Aorta (tissue), 5 donors: ENCODE measurements around the gene MAGEB3. TPM values are rescaled to one million over a fixed set of nuclear protein-coding genes. Genes with fewer than 3 reads are reported as not detected.
"Not testable (repeated sequence)": the region's sequence is repeated elsewhere in the genome, so short reads cannot be mapped to it uniquely, and the experiment has no call there.

Experiments
- ATAC-seq: fragments of 200-7000 bp; cut with Tn5 transposase; one replicate; pipeline ENCODE4 v1.9.1; 2022; ENCODE audit warnings: moderate library complexity; ENCODE audit not compliant: low FRiP score
- DNase-seq, 2 donors: peaks; one replicate each; pipeline ENCODE4 v3.0.0-alpha.2; 2020
- H3K27ac ChIP-seq, 2 donors: one replicate each; pipeline ENCODE4 v1.5.1; 2013; ENCODE audit warnings: low read length in 2 of 2, mild to moderate bottlenecking in 2 of 2, moderate library complexity in 2 of 2, control low read depth in 1 of 2, inconsistent platforms in 1 of 2, low read depth in 1 of 2
- H3K27me3 ChIP-seq, 2 donors: one replicate each; pipeline ENCODE4 v1.6.1; 2013; ENCODE audit warnings: control low read depth in 1 of 2, low read length in 1 of 2, mild to moderate bottlenecking in 1 of 2, moderate library complexity in 1 of 2; ENCODE audit not compliant: insufficient read depth in 2 of 2, control insufficient read depth in 1 of 2
- H3K36me3 ChIP-seq, 2 donors: one replicate each; pipeline ENCODE4 v1.6.1; 2013; ENCODE audit warnings: control low read depth in 1 of 2, low read length in 1 of 2, mild to moderate bottlenecking in 1 of 2; ENCODE audit not compliant: insufficient read depth in 2 of 2, control insufficient read depth in 1 of 2
- H3K4me1 ChIP-seq, 2 donors: one replicate each; pipeline ENCODE4 v1.6.1; 2013; ENCODE audit warnings: low read length in 2 of 2, control low read depth in 1 of 2, mild to moderate bottlenecking in 1 of 2, moderate library complexity in 1 of 2; ENCODE audit not compliant: insufficient read depth in 2 of 2, control insufficient read depth in 1 of 2
- H3K4me3 ChIP-seq, 2 donors: one replicate each; pipeline ENCODE4 v1.5.1; 2013; ENCODE audit warnings: low read length in 2 of 2, control low read depth in 1 of 2, mild to moderate bottlenecking in 1 of 2
- H3K9me3 ChIP-seq: one replicate; pipeline ENCODE4 v1.6.1; 2013; ENCODE audit warnings: mild to moderate bottlenecking, low read length; ENCODE audit not compliant: control insufficient read depth
- WGBS, 2 donors: extraction: QIAGEN DNeasy Blood & Tissue Kit; methylation state at CpG; one replicate each; pipeline ENCODE4 v1.1.7; 2013; 5-methylcytosine and 5-hydroxymethylcytosine counted together
- intact Hi-C, 2 donors: fragments of 100-400 bp; cut with DNase I; formaldehyde crosslinking; loops; one replicate each; pipeline versions ENCODE4 v1.14.2 to v1.15.0; 2022
- long read RNA-seq, 2 donors: library from polyadenylated mRNA; unstranded; transcript quantifications; one replicate each; pipeline ENCODE4 v2.0.0, GENCODE V29; 2020 to 2021
- polyA plus RNA-seq, 2 donors: library from polyadenylated mRNA; stranded (reverse); fragments of 200-250 nt; gene quantifications; one replicate each; pipeline ENCODE4 v1.2.3, GENCODE V29; 2013
- total RNA-seq, 2 donors: library from RNA; stranded (reverse); fragmentation: NEBNext Ultra II Directional; extraction: Animal tissue kit (Norgen Biotek cat#: 25700); gene quantifications; one replicate each; pipeline ENCODE4 v1.2.1, GENCODE V29; 2021
- donor health status: healthy with polysubstance abuse.
- donor health status: Bipolar disorder and iron deficiency.
- donor health status: DM: no; HTN: no; CAD: no.
- donor health status: DM: no; HTN: no; CAD: no.
- donor health status: DM: yes; HTN: yes; CAD: no.

The MAGEB3 gene
- total RNA-seq: not detected
- not detected for polyA plus RNA-seq
- long read RNA-seq, donor 1: 0 reads
- long read RNA-seq, donor 2: 0 reads

DNA sequence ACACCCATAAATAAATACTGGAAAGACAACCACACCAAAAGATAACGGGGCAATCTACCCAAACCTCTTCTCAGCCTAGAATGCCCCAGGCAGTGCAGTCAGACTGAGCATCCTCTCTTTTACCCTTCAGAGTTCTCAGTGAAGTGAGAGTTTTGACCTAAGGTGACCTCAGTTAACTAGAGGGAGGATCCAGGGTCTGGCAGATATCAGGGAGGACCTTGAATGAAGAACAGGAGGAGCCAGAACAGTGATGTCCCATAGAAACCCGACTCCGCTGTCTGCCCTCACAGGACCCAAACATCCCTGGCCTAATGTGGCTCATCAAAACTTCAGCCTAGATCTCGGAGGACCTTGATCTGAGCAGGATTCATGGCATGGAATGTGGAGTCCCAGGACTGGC lies at the start of gene MAGEB3:
Gene MAGEB3, plus strand, starts transcription at position 263 of the 400 bp plus-strand sequence. CDS start 5,268 bp downstream, outside the sequence.
- H3K36me3 ChIP-seq: no peaks in the 10 kb centered on the region
- H3K4me3 ChIP-seq: no peak within 1 kb of the TSS
- 75 to 86% methylated on average over 4 of the region's 4 CpGs for WGBS, 2 donors
- no peaks in the 10 kb centered on the region for H3K9me3 ChIP-seq
- intact Hi-C loops: no loop called here
- DNase-seq (no peak), ATAC-seq (no peak)
- no peaks in the 10 kb centered on the region for H3K27me3 ChIP-seq
- no peak within 1 kb of the TSS for H3K27ac ChIP-seq
- H3K4me1 ChIP-seq: no peaks in the 10 kb centered on the region

DNA sequence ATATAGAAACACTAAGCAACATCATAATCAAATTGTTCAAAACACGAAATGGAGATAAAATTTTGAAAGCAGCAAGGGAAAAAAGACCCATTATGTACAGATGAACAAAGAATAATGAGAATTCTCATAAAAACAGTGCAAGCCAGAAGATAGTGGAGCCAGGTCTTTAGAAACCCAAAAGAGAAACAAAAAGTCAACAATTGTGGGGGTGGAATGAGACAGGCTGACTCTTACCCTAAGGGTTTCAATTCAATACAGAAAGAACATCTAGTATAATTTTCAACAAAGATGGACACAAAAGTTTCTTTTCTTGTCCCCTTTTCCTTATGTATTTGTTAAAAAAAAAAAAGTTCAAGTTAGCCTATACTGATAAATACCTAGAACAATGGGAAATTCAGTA lies 49.1 kb upstream of the MAGEB3 start:
- Histone ChIP-seq H3K36me3 (no peaks in the 10 kb centered on the region), H3K4me3 (no peak overlapping the region), H3K27me3 (no peaks in the 10 kb centered on the region), H3K9me3 (no peaks in the 10 kb centered on the region), H3K27ac (no peak overlapping the region), H3K4me1 (peaks cover 0 to 1% of the 10 kb centered on the region in 2 donors)
- no peak for DNase-seq
- no peak for ATAC-seq
- intact Hi-C loops: no loop called here
- 7% methylated on average over 1 of the region's 1 CpG for WGBS, 2 donors

DNA sequence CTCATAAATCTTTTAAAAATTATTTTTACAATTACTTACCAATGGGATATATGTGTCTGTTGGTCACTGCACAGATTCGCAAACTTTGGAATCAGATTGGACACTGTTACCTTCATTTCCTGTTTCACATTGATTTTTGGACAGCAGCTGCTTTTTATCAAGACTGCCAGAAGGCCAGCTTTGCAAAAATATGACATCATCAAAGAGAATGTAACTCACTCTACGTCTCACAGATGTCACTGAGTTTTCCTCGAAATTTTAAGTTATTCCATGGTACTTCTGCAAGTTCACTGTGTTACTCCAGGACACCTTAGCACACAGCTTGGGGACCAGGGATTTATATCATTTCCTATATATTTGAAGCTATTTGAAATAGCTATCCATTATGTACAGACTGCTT lies 46.9 kb upstream of the MAGEB3 start:
- no peaks in the 10 kb centered on the region for H3K9me3 ChIP-seq
- no peak overlapping the region for H3K4me3 ChIP-seq
- WGBS, 2 donors: 11 to 27% methylated on average over 3 of the region's 3 CpGs
- H3K27me3 ChIP-seq: no peaks in the 10 kb centered on the region
- H3K27ac ChIP-seq: no peak overlapping the region
- H3K36me3 ChIP-seq: no peaks in the 10 kb centered on the region
- peaks cover 0 to 1% of the 10 kb centered on the region in 2 donors for H3K4me1 ChIP-seq
- intact Hi-C loops: no loop called here
- no peak for DNase-seq
- no peak for ATAC-seq

- Histone ChIP-seq H3K27me3 (no peaks in the 10 kb centered on the region), H3K9me3 (no peaks in the 10 kb centered on the region), H3K4me1 (no peaks in the 10 kb centered on the region), H3K36me3 (no peaks in the 10 kb centered on the region), H3K27ac (no peak overlapping the region), H3K4me3 (no peak overlapping the region)
- DNase-seq (no peak), ATAC-seq (no peak)
- intact Hi-C loops: no loop called here
- 84 to 96% methylated on average over 2 of the region's 2 CpGs for WGBS, 2 donors
Measured at GRCh38 chrX:30190426-30190825, 40.0 kb upstream of the MAGEB3 start.

DNA sequence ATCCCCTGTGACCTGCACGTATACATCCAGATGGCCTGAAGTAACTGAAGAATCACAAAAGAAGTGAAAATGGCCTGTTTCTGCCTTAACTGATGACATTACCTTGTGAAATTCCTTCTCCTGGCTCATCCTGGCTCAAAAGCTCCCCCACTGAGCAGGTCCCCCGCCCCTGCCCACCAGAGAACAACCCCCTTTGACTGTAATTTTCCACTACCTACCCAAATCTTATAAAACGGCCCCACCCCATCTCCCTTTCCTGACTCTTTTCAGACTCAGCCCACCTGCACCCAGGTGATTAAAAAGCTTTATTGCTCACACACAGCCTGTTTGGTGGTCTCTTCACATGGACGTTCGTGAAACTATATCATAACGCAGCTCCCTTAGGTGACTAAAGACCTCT lies 36.5 kb upstream of the MAGEB3 start:
- ATAC-seq, H3K9me3 ChIP-seq, H3K4me3 ChIP-seq, H3K27me3 ChIP-seq, H3K4me1 ChIP-seq, DNase-seq, H3K27ac ChIP-seq, intact Hi-C loops, H3K36me3 ChIP-seq: not testable (repeated sequence)
- WGBS, 2 donors: 51 to 77% methylated on average over 6 of the region's 6 CpGs

DNA sequence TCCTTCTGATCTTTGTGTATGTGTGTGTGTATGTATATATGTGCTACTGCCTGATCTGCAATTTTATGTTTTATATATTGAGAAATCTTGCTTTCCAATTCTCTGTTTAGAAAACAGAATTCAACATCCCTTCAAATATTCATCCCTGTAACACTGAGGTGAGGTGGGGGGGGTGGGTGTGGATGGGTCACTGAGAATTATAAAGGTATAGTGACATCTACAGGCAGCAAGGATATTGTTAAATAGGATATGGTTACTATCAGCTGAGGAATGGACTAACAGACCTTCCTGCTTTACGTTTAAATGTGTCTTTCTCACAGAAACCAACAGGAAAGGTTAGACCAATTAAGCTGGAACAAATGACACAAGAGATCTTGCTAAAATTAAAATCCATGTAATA lies 34.1 kb upstream of the MAGEB3 start:
- H3K4me3 ChIP-seq: no peak overlapping the region
- no peaks in the 10 kb centered on the region for H3K9me3 ChIP-seq
- 17 to 33% methylated on average over 1 of the region's 1 CpG for WGBS, 2 donors
- no peaks in the 10 kb centered on the region for H3K36me3 ChIP-seq
- H3K27me3 ChIP-seq: no peaks in the 10 kb centered on the region
- ATAC-seq (no peak), DNase-seq (no peak)
- no peak overlapping the region for H3K27ac ChIP-seq
- intact Hi-C loops: no loop called here
- H3K4me1 ChIP-seq: no peaks in the 10 kb centered on the region

GRCh38 chrX:30212172-30212571 lies 18.3 kb upstream of the MAGEB3 start:
- H3K27ac ChIP-seq: no peak overlapping the region
- 85 to 94% methylated on average over 2 of the region's 2 CpGs for WGBS, 2 donors
- H3K4me1 ChIP-seq: no peaks in the 10 kb centered on the region
- no peaks in the 10 kb centered on the region for H3K27me3 ChIP-seq
- ATAC-seq: no peak
- intact Hi-C loops: no loop called here
- no peak overlapping the region for H3K4me3 ChIP-seq
- no peak for DNase-seq
- H3K9me3 ChIP-seq: no peaks in the 10 kb centered on the region
- H3K36me3 ChIP-seq: no peaks in the 10 kb centered on the region

DNA sequence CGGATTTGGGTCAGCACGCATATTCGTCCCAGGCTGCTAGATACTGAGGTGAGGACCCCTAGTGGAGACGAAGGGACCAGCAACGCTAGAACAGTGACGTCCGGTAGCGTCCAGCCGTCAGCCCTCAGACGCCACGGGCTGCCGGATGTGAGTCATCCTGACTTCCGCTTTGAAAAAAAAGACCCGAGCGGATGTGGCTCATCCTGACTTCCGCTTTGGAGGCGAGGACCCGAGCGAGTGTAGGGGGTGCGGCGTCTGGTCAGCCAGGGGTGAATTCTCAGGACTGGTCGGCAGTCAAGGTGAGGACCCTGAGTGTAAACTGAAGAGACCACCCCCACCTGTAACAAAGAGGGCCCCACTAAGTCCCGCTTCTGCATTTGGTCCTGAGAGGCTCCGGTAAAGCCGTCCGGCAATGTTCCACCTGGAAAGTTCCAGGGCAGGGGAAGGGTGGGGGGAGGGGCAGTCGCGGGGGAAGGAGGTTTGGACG lies 15.1 kb upstream of the MAGEB3 start, which contains the start of gene MAGEB2:
Gene MAGEB2, plus strand, starts transcription at position 207 of the 487 bp plus-strand sequence. CDS start 3,018 bp downstream, outside the sequence.
- Histone ChIP-seq H3K9me3 (no peaks in the 10 kb centered on the region), H3K27ac (no peak within 1 kb of the TSS), H3K4me1 (no peaks in the 10 kb centered on the region), H3K27me3 (no peaks in the 10 kb centered on the region), H3K36me3 (no peaks in the 10 kb centered on the region), H3K4me3 (no peak within 1 kb of the TSS)
- ATAC-seq: no peak
- WGBS, 2 donors: 80 to 97% methylated on average over 29 of the region's 29 CpGs
- DNase-seq: no peak
- intact Hi-C loops: no loop called here

DNA sequence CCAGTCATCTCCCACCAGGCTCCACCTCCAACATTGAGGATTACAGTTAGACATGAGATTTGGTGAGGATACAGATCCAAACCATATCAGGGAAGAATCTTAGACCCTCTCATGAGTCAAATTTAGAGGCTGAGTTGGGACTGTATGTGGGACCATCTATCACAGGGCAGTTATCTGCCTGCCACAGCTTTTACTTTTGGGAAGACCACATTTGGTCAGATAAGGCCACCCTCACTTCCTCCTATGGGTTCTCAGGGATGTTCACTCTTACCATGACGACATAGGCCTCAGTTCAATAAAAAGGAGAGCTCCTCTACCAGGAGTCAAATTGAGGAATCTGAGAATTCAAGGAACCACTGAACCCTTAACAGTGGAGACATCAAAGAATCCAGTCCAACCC lies 13.0 kb upstream of the MAGEB3 start:
- intact Hi-C loops: no loop called here
- Histone ChIP-seq H3K27ac (no peak overlapping the region), H3K27me3 (no peaks in the 10 kb centered on the region), H3K9me3 (no peaks in the 10 kb centered on the region), H3K4me3 (no peak overlapping the region), H3K4me1 (no peaks in the 10 kb centered on the region), H3K36me3 (no peaks in the 10 kb centered on the region)
- no peak for ATAC-seq
- WGBS, 2 donors: 60 to 87% methylated on average over 1 of the region's 1 CpG
- no peak for DNase-seq
